NCI-H1930 (cell line): ENCODE measurements around the gene FPGS.
"Not testable (repeated sequence)": the region's sequence is repeated elsewhere in the genome, so short reads cannot be mapped to it uniquely, and the experiment has no call there.

Experiments used
- DNase-seq, 2 experiments: peaks; one replicate each; lab custom pipeline; 2025; lab: John Stamatoyannopoulos, UW

The FPGS gene

DNA sequence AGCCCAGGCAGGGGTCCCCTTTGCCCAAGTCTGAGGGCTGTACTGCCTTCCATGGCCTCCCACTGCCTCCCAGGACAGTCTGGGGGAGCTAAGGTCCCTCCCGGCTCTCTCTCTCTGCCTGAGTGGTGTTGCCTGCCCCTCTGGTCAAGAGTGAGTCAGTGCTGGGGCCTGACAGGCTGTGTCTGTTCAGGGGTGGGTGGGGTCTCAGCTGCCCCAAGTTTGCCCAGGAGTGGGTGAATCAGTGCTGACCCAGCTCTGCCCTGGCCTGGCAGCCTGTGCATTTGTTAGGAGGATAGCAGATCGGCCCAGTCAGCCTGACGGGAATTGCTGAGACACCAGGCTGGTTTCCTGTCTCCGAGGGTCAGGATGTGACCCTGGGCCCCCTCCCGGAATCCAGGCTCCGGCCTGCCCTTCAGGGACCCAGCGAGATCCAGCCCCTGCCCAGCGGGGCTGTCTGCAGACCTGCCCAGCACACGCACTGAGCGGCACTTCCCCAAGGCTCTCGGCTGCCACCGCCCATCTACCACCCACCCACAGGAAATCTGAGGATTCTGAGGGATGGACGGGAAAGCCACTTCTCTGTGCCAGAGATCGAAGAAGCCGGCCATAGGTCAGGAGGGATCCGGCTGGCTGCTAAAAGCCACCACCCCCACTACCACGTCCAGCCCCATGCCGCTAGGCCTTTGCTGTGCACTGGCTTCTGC, 35.8 kb downstream of the FPGS start:
- DNase-seq, result no peak

GRCh38 chr9:127841087-127841835, 38.6 kb downstream of the FPGS start:
- DNase-seq, result no peak

DNA sequence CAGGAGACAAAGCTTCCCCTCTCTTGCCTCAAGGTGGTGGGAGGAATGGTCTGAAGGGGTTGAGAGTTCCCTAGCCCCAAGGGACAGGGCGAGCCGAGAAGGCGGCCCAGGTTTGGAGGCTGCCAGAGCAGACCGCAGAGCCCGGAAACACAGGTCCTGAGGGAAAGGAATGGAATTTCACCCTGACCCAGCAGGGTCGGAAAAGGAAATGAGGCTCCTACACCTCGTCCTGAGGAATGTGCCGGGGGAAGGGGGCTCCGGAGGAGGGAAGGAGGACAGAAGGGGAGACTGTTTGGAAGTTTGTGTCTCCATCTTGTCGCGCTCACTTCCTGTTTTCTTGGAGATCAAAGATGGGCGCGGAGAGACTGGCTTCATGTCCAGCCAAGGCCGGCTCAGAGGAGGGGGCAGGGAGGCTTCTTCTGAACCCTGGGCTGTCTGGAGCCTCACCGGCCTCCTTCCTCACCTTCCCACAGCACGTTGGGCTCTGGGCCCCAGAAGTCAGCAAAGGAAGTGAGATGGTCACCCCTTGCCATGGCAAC, 42.2 kb downstream of the FPGS start:
- DNase-seq, result no peak

- DNase-seq, result not testable (repeated sequence)
Measured at GRCh38 chr9:127845619-127846018, 42.9 kb downstream of the FPGS start.

GRCh38 chr9:127846443-127847177, 43.9 kb downstream of the FPGS start:
- no peak for DNase-seq

DNA sequence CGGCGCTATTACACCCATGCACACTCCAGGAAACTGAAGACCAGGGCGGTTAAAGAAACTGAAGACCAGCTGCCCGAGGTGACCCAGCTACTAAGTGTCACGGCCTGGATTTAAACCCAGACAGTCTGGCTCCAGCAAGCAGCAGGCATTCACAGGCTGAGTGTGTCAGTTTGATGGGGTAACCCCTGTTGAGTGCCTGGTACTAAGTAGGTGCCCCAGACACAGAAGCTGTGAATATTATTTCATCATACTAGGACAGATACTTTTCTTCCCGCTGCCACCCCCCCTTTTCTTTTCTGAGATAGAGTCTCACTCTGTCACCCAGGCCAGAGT, 44.5 kb downstream of the FPGS start:
- no peak for DNase-seq

- no peak for DNase-seq
Measured at GRCh38 chr9:127847833-127848755, 45.4 kb downstream of the FPGS start.

- DNase-seq, result no peak
Measured at GRCh38 chr9:127848756-127849504, 46.2 kb downstream of the FPGS start.

GRCh38 chr9:127850286-127850830, 47.7 kb downstream of the FPGS start:
- no peak for DNase-seq

- DNase-seq, result no peak
Measured at GRCh38 chr9:127852829-127853228, 50.1 kb downstream of the FPGS start.

GRCh38 chr9:127853312-127854183, 50.9 kb downstream of the FPGS start:
- DNase-seq, result no peak

DNA sequence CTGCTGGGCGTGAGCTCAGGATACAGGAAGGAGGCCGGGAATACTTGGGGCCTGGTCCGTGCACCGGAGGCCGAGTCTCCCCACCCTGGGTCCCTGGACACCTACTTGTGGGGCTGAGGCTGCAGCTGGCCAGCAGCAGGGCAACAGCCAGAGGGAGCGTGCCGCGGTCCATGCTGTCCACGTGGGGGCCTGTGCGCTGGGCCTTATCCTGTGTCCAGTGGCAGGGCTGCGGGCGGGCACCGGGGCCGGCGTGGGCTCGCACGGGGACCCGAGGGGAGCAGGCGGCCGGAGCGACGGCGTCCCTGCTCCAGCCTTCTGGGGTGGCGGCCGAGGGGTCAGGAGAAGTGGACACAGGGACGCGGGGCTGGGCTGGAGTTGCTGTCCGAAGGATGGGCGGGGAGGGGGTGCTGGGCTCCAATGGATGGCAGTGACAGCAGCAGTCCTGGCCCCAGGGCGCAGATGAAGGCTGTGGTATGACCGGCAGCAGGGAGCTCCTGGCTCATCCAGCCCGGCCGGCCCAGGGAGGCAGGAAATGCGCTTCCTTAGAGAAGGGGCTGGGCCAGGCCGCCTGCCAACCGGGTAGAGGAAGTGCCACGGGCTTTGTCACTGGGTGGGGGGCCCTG, 51.6 kb downstream of the FPGS start, which contains the start of gene ENG:
Gene ENG (minus strand): TSS at position 475 of the 623 bp plus-strand sequence. CDS start 303 bp downstream, at position 172.
- DNase-seq, result no peak

- no peak for DNase-seq
Measured at GRCh38 chr9:127854960-127855359, 52.3 kb downstream of the FPGS start.

- DNase-seq, result no peak
Measured at GRCh38 chr9:127855522-127855921, 52.8 kb downstream of the FPGS start.

DNA sequence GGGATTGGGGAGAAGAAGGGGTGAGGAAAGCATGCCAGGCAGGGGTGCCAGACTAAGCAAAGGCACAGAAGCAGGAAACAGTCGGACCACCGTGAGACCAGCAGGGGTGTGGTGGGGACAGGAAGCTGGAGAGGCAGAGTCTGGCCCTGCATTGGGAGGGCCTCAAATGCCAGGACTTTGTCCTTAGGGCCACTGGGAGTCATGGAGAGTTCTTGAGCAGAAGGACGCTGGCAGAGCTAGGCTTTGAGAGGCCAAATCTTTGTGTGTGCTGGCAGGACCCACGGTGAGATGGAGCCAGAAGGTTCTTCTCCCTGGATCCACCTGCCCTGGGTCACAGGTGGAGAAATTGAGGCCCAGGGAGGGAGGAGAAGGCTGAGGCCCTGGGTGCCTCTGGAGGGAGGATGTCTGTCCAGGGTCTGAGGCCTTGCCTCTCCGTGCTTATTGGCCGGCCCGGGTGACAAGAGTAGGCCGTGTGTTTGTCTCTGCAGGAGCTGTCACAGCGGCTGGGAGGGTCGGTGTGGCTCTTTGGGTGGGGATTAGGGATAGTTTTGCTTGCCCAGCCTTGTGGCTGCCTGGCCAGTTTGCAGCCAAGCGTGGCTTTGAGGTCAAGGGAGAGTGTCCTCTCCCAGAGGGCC, 53.5 kb downstream of the FPGS start:
- DNase-seq, result no peak

DNA sequence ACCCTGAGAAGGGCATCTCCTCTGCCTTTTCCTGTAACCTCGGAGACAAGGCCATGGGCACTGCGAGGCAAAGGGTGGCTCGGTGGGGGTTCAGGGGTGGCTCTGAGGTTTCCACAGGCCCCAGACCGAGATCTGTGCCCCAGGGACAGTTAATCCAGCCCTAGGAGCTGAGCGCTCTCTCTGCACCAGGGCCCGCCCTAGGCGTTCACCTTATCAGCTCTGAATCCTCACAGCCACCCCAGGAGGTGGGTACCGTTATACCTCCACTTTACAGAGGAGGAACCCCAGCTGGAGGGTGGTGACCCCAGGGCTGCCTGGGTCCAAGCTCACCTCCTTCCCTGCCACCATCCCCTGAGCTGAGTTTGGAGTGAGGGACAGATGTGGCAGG, 54.0 kb downstream of the FPGS start:
- no peak for DNase-seq

DNA sequence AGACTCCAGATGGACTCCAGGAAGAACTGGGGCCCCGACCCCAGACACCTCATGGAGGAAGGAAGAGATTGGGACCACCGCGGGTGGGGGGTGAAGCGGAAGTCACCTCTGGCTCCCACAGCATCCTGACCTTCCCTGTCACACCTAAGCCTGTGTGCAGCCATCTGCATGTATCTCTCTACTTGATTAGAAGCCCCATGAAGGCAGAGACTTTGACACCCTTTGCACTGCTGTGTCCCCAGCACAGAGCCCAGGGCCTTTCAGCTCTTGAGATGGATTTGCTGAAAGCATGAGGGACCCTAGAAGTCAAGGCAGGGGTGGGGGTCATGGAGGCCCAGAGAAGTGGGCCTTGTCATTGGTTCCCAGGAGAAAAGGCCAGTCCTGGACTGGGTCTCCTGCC, 54.6 kb downstream of the FPGS start:
- no peak for DNase-seq

- no peak for DNase-seq
Measured at GRCh38 chr9:127858041-127858512, 55.4 kb downstream of the FPGS start.
